GM19025 (cell line): ENCODE measurements around the gene GNG4.
"Not testable (repeated sequence)": the region's sequence is repeated elsewhere in the genome, so short reads cannot be mapped to it uniquely, and the experiment has no call there.

Source experiments
- ATAC-seq: cut with Tn5 transposase; IDR thresholded peaks from one replicate; pipeline ENCODE4 v1.9.1; 2021; ENCODE audit warnings: mild to moderate bottlenecking, low read depth, moderate library complexity; ENCODE audit not compliant: unreplicated experiment

Gene GNG4

GRCh38 chr1:235546369-235547155, 103.0 kb downstream of the GNG4 start:
- ATAC-seq = not testable (repeated sequence)

GRCh38 chr1:235545292-235545930, 104.2 kb downstream of the GNG4 start:
- no peak for ATAC-seq

DNA sequence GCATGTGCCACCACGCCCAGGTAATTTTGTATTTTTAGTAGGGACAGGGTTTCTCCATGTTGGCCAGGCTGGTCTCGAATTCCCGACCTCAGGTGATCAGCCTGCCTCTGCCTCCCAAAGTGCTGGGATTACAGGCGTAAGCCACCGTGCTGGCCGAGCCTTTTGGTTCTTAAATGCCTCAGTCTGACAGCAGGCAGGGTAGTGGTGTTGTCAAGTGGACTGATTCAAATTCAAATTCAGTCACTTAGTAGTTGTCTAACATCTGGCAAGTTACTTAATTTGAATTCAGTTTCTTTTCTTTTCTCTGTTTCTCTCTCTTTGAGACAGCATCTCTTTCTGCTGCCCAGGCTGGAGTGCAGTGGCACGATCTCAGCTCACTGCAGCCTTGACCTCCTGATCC, 106.7 kb downstream of the GNG4 start:
- ATAC-seq = not testable (repeated sequence)

DNA sequence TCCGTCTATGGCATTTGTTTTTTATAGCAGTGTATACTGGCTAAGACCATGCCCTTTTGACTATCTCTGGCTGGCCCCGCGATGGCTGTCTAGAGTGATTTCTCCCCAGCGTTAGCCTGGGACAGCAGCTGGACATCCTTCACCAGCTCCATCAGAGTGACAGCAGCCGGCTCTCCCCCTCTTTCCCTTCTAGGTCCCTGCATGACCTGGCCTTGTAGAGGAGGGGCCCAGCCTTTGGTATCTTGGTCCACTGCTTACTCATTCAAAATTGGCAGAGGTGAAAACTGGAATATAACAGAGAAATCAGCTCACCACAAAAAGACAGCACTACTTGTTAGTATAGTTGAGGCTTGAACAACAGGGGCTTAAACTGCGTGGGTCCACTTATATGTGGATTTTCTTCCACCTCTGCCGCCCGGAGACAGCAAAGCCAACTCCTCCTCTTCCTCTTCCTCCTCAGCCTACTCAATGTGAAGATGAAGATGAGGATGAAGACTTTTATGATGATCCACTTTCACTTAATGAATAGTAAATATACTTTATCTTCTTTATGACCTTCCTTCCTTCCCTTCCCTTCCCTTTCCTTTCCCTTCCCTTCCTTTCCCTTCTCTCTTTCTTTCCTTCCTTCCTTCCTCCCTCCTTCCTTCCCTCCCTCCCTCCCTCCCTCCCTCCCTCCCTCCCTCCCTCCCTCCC, 116.0 kb downstream of the GNG4 start:
- ATAC-seq = no peak

DNA sequence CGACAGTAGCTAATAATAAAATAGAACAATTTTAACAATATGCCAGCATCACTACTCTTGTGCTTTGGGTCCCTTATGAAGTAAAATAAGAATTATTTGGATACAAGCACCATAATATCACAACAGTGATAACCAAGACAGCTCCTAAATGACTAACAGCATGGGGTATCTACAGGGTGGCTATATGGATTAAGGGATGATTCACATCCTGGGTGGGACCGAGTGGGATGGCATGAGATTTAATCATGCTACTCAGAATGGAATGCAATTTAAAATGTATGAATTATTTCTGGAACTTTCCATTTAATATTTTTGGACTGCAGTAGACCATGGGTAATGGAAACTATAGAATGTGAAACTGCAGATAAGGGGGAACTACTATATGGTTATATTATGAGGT, 117.2 kb downstream of the GNG4 start:
- ATAC-seq = no peak

DNA sequence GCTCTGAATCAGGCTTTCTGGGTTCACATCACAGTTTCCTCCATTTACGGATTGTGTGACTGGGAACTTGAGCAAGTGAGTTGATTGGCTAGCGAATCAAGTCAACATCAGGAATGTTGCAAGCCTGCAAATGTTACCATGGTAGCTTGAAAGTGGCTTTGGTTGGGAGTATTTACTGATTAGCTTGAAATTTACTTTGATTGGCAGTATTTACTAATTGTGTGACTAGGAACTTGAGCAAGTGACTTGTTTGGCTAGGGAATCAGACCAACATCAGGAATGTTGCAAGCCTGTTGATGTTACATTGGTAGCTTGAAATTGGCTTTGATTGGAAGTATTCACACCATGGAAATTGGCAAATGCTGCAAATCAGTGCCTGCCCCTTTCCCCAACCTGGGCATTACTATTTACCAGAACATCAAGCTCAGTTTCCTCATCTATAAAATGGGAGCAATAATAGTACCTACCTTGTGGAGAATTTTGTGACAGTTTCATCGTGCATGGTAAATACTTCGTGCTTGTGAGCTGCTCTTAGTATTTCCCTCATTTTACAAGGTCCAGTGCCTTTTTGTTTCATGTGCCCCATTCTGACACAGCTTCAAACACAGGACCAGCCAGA, 122.3 kb downstream of the GNG4 start:
- no peak for ATAC-seq

GRCh38 chr1:235525314-235525713, 124.3 kb downstream of the GNG4 start:
- ATAC-seq = no peak

DNA sequence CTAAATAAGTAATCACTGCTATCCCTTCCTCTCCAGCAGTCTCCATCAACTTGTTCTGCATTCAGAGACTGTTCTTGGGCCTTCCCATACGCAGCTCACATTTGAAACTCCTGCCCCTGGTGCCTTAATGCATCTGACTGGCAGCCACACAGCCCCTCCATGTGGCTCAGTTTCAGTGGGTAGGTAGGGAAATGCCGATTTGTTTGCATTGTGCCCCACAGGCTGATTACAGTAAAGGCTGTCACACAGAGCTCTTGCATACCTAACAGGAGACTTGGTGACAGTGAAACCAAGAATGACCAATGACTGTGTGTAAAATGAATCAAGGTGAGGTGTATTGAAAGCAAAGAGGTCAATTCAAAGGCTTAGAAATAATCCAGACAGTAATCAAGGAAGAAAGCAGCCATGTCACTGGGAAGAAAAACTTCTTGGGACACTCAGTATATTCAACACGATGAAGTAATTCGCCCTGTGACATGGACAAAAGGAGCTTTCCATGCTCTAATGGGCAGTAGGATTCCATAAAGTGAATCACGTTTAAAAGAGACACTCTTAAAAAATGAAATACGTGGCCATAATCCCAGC, 132.6 kb downstream of the GNG4 start:
- no peak for ATAC-seq

GRCh38 chr1:235515844-235516512, 133.6 kb downstream of the GNG4 start:
- ATAC-seq = no peak

DNA sequence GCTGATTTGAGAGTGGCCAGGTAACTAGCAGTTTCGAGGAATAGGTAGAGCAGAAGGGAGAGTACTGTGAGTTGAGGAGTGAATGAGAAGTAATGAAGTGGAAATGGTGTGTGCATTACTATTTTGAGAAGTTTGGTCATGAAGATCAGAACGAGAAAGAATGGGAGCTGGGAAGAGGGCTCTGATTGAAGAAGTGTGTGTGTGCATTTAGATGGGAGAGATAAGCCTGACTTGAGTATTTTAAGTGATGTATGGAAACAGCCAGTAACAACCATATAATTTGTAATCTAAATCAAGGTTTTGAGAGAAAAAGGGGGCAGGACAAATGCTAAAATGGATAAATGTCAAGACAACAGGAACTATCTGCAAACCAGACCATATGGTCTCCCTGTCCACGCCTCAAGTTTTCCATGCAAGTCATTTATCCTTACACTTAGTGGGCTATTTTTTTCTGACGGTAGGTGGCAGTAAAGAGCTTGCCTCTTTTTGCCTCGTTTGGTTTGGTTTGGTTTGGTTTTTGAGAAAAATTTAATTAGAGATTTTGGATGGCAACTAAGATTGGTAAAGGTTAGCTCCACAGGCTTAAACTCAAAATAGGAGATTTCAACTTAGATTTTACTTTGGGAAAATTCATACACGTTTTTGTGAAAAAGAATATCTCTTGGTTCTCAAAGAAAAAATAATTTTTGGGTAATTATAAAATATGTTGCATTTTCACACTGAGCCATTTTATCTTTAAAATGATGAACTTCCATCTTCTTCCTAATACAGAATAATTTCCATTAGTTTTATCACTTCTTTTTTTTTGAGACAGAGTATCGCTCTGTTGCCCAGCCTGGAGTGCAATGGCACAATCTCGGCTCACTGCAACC, 135.9 kb downstream of the GNG4 start:
- ATAC-seq = no peak

DNA sequence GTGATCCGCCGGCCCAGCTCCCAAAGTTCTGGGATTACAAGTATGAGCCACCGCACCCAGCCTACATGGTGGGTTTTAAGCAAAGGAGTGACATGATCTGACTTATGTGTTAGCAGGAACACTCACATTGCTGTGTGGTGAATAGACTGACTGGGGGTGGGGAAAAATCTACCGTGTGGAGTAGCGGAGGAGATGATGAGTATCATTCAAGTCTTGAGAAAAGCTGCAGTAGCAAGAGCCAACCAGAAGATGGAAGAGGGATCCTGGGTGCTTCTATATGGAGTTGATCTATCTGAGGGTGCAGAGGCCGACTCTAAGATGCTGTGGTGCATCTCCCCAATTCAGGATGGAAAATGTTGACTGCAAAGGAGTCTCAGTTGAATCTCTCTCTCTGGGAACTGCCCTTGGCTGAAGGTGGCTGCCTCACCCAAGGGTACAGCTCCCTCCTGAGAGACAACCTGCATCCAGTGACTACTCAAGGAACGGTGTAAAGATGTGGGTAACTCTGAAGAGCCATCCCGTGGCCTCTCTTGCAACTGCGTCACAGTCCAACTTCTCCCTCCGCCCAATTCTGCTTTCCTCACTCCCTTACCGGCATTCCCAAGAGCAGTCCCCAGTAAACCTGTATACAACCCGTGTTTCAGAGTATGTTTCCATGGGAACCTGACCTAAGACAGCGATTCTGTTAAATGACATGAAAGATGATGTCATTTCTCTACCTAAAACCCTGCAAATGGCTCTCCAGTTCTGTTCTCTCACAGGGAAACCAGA, 137.9 kb downstream of the GNG4 start:
- ATAC-seq = no peak

DNA sequence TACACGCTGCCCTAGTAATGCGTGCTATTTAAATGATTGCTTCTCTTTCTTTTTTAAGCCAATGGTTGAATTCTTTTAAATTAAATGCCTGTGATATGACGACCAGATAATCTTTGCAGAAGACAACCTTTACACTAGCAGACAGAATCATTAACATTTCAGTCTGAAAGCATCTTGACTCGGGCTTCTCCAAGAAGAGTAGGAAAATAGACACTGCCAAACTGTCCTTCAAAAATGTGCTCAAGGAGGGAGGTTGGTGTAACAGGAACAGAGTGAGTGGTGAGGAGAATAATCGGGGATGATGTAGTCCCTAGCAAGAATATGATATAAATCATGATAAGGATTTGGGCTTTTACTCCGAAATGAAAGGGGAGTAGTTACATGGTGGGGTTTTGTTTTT, 138.8 kb downstream of the GNG4 start:
- no peak for ATAC-seq

DNA sequence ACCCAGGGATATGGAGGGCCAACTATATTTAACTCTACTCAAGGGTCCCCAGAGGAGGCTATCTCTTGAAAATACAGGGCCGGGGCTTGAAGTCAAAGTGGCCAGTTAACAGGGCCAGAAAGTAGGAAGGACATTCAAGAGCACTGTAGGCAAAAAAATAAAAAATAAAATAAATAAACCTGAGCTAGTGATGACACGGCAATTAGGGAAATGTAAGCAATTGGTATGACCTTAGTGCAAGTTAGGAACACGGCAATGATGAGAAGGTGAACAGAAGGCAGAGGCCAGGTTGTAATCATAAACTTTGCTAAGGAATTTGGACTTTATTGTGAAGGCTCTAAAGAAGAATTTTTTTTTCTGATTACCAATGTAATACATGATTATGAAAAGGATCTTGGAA, 142.0 kb downstream of the GNG4 start:
- no peak for ATAC-seq

DNA sequence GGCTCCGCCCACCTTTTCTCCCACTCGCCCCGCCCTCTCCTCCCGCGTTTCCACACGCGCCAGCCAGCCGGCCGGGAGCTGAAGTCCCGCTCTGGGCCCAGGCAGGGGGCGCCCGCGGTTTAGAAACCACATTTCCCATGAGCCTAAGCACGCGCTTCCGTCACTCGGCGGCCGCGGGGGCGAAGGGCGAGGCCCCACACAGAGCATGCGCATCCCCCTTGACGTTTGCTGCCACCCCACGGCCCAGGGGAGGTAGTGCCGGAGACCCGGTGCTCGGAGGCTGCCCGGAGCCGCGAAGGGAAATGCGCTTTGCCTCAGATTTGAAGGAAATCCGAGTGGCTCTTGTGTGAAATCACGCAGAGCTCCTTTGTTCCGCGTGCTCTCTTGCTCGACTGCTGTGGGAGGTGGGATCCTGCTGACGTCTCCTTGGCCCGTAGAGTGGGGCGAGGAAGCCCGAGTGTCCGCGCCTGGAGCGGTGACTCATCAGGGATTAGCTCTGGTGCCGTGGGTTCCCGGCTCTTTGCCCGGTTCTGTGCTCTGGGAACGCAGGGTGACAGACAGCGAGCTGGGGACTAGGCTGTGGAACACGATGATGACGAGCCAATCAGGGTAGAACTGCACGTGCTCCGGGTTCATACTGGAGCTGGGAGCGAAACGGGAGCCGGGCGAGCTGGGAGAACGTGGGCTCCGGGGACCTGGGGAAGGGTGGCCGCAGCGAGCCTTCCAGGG, 144.9 kb downstream of the GNG4 start:
- ATAC-seq = peak; percentile 80

GRCh38 chr1:235504122-235504493, 145.5 kb downstream of the GNG4 start, which contains the start of gene B3GALNT2:
Gene B3GALNT2, minus strand, starts transcription at chr1:235504452. Its CDS starts 200 bp downstream, at chr1:235504252.
- ATAC-seq = peak; percentile 40

DNA sequence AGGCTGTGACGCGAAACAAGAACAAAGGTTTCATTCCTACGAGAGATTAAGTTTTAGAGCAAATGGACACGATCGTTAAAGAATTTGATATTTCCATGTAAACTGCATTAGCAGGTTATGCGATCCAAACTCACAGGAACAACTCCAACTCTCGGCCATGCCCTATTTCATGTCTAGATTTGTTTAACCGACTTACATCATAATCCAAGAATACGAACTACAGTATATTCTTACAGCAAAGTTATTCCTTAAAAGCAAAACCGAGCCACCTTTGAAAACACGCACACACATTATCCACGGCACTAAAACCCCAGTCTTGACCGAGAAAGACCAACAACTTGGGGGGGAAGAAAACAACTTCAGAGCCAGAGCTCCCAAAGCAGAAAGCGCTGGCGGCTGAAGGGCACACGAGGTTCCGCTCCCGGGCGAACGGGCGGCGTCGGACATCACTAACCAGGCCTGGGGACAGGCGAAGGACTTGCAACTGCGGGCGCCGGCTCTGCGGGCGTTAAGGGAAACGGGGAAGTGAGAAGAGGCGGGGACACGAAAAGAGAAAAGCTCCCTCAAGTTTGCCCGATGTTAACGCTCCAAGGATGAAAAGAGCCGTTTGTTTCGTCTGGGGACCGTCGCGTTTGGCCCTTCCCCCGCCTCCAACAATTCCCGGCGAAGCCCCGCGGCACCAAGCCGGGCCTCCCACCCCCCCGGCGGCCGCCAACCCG, 146.0 kb downstream of the GNG4 start:
- peak; percentile 4 for ATAC-seq
